HCT116 (cell line): ENCODE measurements around the gene ZSWIM9. TPM values are rescaled to one million over a fixed set of nuclear protein-coding genes. Genes with fewer than 3 reads are reported as not detected.
A peak's percentile ranks its signal among the peaks of the same experiment; 100 is the strongest.

Experiments used
- ATAC-seq: fragments of 200-7000 bp; cut with Tn5 transposase; 2 replicates; pipeline ENCODE4 v1.9.1; 2020; ENCODE audit warnings: mild to moderate bottlenecking, moderate library complexity
- BruUV-seq: library from RNA; stranded (reverse); fragments of 400-500 nt; replicated peaks from 2 replicates; lab custom pipeline; 2021; lab: Mats Ljungman, UMichigan
- CTCF ChIA-PET: fragments of 300-600 bp; sonication (Branson Sonifier 250); formaldehyde crosslinking; loops from one replicate; lab custom pipeline; 2021; ENCODE audit warnings: antibody characterized with exemption; lab: Charles Lee
- POLR2A ChIA-PET: fragments of 300-600, 350-600 bp; sonication (Branson Sonifier 250); formaldehyde crosslinking; loops from one replicate; lab custom pipeline; 2021; ENCODE audit warnings: antibody characterized with exemption; lab: Charles Lee
- RAD21 ChIA-PET, 2 experiments: fragments of 300-600 bp; sonication (Branson Sonifier 250); formaldehyde crosslinking; loops; one replicate each; lab custom pipeline; 2023; ENCODE audit warnings: low total read pairs in 2 of 2; ENCODE audit not compliant: uncharacterized antibody in 2 of 2, unreplicated experiment in 2 of 2, low non-redundant PET in 1 of 2; lab: Charles Lee
- DNase-seq: peaks from one replicate; pipeline ENCODE4 v3.0.0-alpha.2; 2010; ENCODE audit warnings: low read depth, low spot score
- H2AFZ ChIP-seq: fragments of 200-600 bp; shearing (Covaris generic), sonication (generic); 2 replicates; pipeline ENCODE4 v1.6.1; 2017; ENCODE audit warnings: low read depth, mixed run types, mixed read lengths, antibody characterized with exemption, low read length; ENCODE audit not compliant: poor library complexity, severe bottlenecking
- H3K27ac ChIP-seq: 2 replicates; pipeline ENCODE4 v1.5.1; 2012; ENCODE audit warnings: low read depth, low read length
- H3K27me3 ChIP-seq: fragments of 200-600 bp; sonication (generic); 2 replicates; pipeline ENCODE4 v1.6.1; 2016; ENCODE audit warnings: mixed run types, low read length, mixed read lengths; ENCODE audit not compliant: insufficient read depth
- H3K36me3 ChIP-seq, 2 experiments: fragments of 200-500 bp in 1 of 2; fragments of 200-600 bp in 1 of 2; sonication (Bioruptor generic) in 1 of 2; sonication (generic) in 1 of 2; 2 replicates each; pipeline versions ENCODE4 v1.5.1 to v1.6.1; 2014 to 2016; ENCODE audit warnings: low read length in 2 of 2, inconsistent platforms in 1 of 2, mixed read lengths in 1 of 2, mixed run types in 1 of 2; ENCODE audit not compliant: insufficient read depth in 2 of 2, control insufficient read depth in 1 of 2
- H3K4me1 ChIP-seq, 2 experiments: fragments of 200-600 bp in 1 of 2; sonication (generic) in 1 of 2; 2 replicates each; pipeline versions ENCODE4 v1.5.1 to v1.6.1; 2012 to 2017; ENCODE audit warnings: low read length in 2 of 2, inconsistent platforms in 1 of 2, mild to moderate bottlenecking in 1 of 2, mixed read lengths in 1 of 2, mixed run types in 1 of 2, moderate library complexity in 1 of 2; ENCODE audit not compliant: insufficient read depth in 2 of 2, control insufficient read depth in 1 of 2
- H3K4me2 ChIP-seq: fragments of 200-600 bp; sonication (generic); 2 replicates; pipeline ENCODE4 v1.6.1; 2017; ENCODE audit warnings: mixed run types, low read length, mixed read lengths
- H3K4me3 ChIP-seq, 2 experiments: fragments of 200-600 bp in 1 of 2; sonication (generic) in 1 of 2; replicated peaks in 1 of 2; 2 replicates each; pipeline ENCODE4 v1.5.1; 2011 to 2016; ENCODE audit warnings: low read length in 2 of 2, control low read depth in 1 of 2, low read depth in 1 of 2, mild to moderate bottlenecking in 1 of 2, mixed read lengths in 1 of 2, mixed run types in 1 of 2
- H3K79me2 ChIP-seq: fragments of 200-600 bp; sonication (generic); 2 replicates; pipeline ENCODE4 v1.6.1; 2017; ENCODE audit warnings: mild to moderate bottlenecking, mixed run types, low read length, moderate library complexity, mixed read lengths; ENCODE audit not compliant: insufficient read depth
- H3K9ac ChIP-seq: fragments of 200-600 bp; sonication (generic); 2 replicates; pipeline ENCODE4 v1.6.1; 2016; ENCODE audit warnings: low read length, mixed read lengths
- H3K9me2 ChIP-seq: fragments of 200-600 bp; sonication (generic), shearing (Covaris generic); 2 replicates; pipeline ENCODE4 v1.6.1; 2017; ENCODE audit warnings: mixed run types, mild to moderate bottlenecking, moderate library complexity; ENCODE audit not compliant: insufficient read depth
- H3K9me3 ChIP-seq, 2 experiments: fragments of 200-500 bp in 1 of 2; fragments of 200-600 bp in 1 of 2; sonication (Bioruptor generic) in 1 of 2; sonication (generic) in 1 of 2; 2 replicates each; pipeline ENCODE4 v1.6.1; 2014 to 2017; ENCODE audit warnings: low read length in 2 of 2, mixed read lengths in 2 of 2, inconsistent platforms in 1 of 2, low read depth in 1 of 2, mild to moderate bottlenecking in 1 of 2, mixed run types in 1 of 2, moderate library complexity in 1 of 2; ENCODE audit not compliant: control insufficient read depth in 1 of 2, insufficient read depth in 1 of 2
- H4K20me1 ChIP-seq: fragments of 200-600 bp; sonication (generic), shearing (Covaris generic); 2 replicates; pipeline ENCODE4 v1.6.1; 2017; ENCODE audit warnings: mixed run types, mild to moderate bottlenecking, moderate library complexity; ENCODE audit not compliant: insufficient read depth
- CBX3 ChIP-seq: IDR thresholded peaks from 2 replicates; pipeline ENCODE4 v1.6.1; 2012; ENCODE audit warnings: low read depth
- CEBPB ChIP-seq: IDR thresholded peaks from 2 replicates; pipeline ENCODE4 v1.6.1; 2012; ENCODE audit warnings: low read depth
- EGR1 ChIP-seq: IDR thresholded peaks from 2 replicates; pipeline ENCODE4 v1.6.1; 2012; ENCODE audit warnings: low read depth
- ELF1 ChIP-seq: IDR thresholded peaks from 2 replicates; pipeline ENCODE4 v1.6.1; 2012; ENCODE audit warnings: low read depth, borderline replicate concordance
- FOSL1 ChIP-seq: IDR thresholded peaks from 2 replicates; pipeline ENCODE4 v1.6.1; 2012; ENCODE audit warnings: low read depth
- JUND ChIP-seq: IDR thresholded peaks from 2 replicates; pipeline ENCODE4 v1.6.1; 2012
- POLR2AphosphoS5 ChIP-seq: IDR thresholded peaks from 2 replicates; pipeline ENCODE4 v1.6.1; 2011; ENCODE audit warnings: mild to moderate bottlenecking, low read depth, low read length, moderate library complexity
- RAD21 ChIP-seq: IDR thresholded peaks from 2 replicates; pipeline ENCODE4 v1.6.1; 2012; ENCODE audit warnings: low read depth, mild to moderate bottlenecking
- REST ChIP-seq: IDR thresholded peaks from 2 replicates; pipeline ENCODE4 v1.6.1; 2012; ENCODE audit warnings: low read depth
- SIN3A ChIP-seq: IDR thresholded peaks from 2 replicates; pipeline ENCODE4 v1.6.1; 2012; ENCODE audit warnings: low read depth
- TCF7L2 ChIP-seq: IDR thresholded peaks from 2 replicates; pipeline ENCODE4 v1.7.0; 2011; ENCODE audit warnings: borderline replicate concordance, inconsistent platforms; ENCODE audit not compliant: insufficient read depth, insufficient read length; ENCODE audit errors: extremely low read depth
- YY1 ChIP-seq: IDR thresholded peaks from 2 replicates; pipeline ENCODE4 v1.6.1; 2011; ENCODE audit warnings: low read length, low read depth, moderate library complexity, mild to moderate bottlenecking; ENCODE audit not compliant: insufficient replicate concordance; ENCODE audit errors: extremely low read depth
- ZFX ChIP-seq: fragments of 450-650 bp; IDR thresholded peaks from 2 replicates; pipeline ENCODE4 v1.6.1; 2017
- intact Hi-C: fragments of 100-400 bp; cut with micrococcal nuclease; formaldehyde crosslinking; loops from 2 replicates; pipeline ENCODE4 v1.10.0; 2022
- total RNA-seq: library from RNA; stranded (reverse); gene quantifications from one replicate; pipeline ENCODE4 v1.2.1, GENCODE V29; 2021; ENCODE audit not compliant: unreplicated experiment
- TF ChIP-seq, protein P1 (sequence below): IDR thresholded peaks from 2 replicates; pipeline ENCODE4 v1.6.1; 2011; ENCODE audit warnings: mild to moderate bottlenecking, low read length, moderate library complexity; ENCODE audit not compliant: insufficient replicate concordance; ENCODE audit errors: extremely low read depth
- TF ChIP-seq, protein P2 (sequence below), 3 experiments: fragments of 200-600 bp in 1 of 3; sonication (generic) in 1 of 3; IDR thresholded peaks in 2 of 3; conservative IDR thresholded peaks in 1 of 3; 2 replicates each; pipeline ENCODE4 v1.5.1; 2012 to 2017; ENCODE audit warnings: low read depth in 2 of 3, low read length in 2 of 3, antibody characterized with exemption in 1 of 3, borderline replicate concordance in 1 of 3, control low read depth in 1 of 3, mild to moderate bottlenecking in 1 of 3, mixed read lengths in 1 of 3, mixed run types in 1 of 3, moderate library complexity in 1 of 3; ENCODE audit not compliant: insufficient read depth in 1 of 3

The ZSWIM9 gene
- total RNA-seq, 1 experiment from 2014 or later: 10.2 TPM

DNA sequence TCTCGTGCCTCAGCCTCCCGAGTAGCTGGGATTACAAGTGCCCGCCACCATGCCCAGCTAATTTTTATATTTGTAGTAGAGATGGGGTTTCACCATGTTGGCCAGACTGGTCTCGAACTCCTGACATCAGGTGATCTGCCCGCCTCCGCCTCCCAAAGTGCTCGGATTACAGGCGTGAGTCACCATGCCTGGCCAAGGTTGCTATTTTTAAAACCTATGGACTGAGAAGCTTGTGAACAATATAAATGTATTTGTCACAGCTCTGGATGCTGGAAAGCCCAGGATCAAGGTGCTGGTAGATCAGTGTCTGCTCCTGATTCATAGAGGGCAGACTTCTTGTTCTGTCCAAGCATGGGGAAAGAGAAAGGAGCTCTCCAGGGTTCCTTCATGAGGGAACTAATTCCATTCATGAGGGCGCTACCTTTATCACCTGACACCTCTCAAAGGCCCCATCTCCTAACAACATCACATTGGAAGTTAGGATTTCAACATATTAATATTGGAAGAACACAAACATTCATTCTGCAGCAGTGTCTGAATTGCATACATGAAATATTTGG is 69.2 kb downstream of the ZSWIM9 start:
- no peaks in the 10 kb centered on the region for H3K9me2 ChIP-seq
- intact Hi-C loops: no loop called here
- H3K36me3 ChIP-seq: no peaks in the 10 kb centered on the region
- no peaks in the 10 kb centered on the region for H3K27me3 ChIP-seq
- peak overlapping the region; percentile 69 for H3K4me2 ChIP-seq
- CTCF ChIA-PET: no interaction called here
- H3K9me3 ChIP-seq: no peaks in the 10 kb centered on the region
- DNase-seq (no peak), ATAC-seq (peak; percentile 63)
- no peaks in the 10 kb centered on the region for H4K20me1 ChIP-seq
- peak overlapping the region; percentile 54; the same call in 1 of the 2 replicates for H3K27ac ChIP-seq
- RAD21 ChIA-PET: interaction anchor here (0.5 to 1.0 kb wide), 2 partner anchors 36 to 639 kb away, joined by 3 to 5 read pairs; no protein-coding TSS in a partner anchor
- no peaks in the 10 kb centered on the region for H3K79me2 ChIP-seq
- H3K4me1 ChIP-seq: peaks cover 11 to 13% of the 10 kb centered on the region in 2 experiments
- TF ChIP-seq POLR2AphosphoS5: no peak
- no peak for TF ChIP-seq RAD21
- peak; percentile 63; the same call in 1 of the 2 replicates for TF ChIP-seq EGR1
- peak; percentile 56 for TF ChIP-seq FOSL1
- peak; percentile 37; the same call in 1 of the 2 replicates for TF ChIP-seq CBX3
- TF ChIP-seq TCF7L2: no peak
- no peak for TF ChIP-seq SIN3A
- no peak for TF ChIP-seq ELF1
- TF ChIP-seq JUND: peak; percentile 36; the same call in 1 of the 2 replicates
- peak; percentile 14; the same call in 1 of the 2 replicates for TF ChIP-seq REST
- TF ChIP-seq, protein P1, sequence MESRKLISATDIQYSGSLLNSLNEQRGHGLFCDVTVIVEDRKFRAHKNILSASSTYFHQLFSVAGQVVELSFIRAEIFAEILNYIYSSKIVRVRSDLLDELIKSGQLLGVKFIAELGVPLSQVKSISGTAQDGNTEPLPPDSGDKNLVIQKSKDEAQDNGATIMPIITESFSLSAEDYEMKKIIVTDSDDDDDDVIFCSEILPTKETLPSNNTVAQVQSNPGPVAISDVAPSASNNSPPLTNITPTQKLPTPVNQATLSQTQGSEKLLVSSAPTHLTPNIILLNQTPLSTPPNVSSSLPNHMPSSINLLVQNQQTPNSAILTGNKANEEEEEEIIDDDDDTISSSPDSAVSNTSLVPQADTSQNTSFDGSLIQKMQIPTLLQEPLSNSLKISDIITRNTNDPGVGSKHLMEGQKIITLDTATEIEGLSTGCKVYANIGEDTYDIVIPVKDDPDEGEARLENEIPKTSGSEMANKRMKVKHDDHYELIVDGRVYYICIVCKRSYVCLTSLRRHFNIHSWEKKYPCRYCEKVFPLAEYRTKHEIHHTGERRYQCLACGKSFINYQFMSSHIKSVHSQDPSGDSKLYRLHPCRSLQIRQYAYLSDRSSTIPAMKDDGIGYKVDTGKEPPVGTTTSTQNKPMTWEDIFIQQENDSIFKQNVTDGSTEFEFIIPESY: no peak
- TF ChIP-seq ZFX: no peak
- TF ChIP-seq YY1: no peak
- no peak for TF ChIP-seq CEBPB
- TF ChIP-seq, protein P2, sequence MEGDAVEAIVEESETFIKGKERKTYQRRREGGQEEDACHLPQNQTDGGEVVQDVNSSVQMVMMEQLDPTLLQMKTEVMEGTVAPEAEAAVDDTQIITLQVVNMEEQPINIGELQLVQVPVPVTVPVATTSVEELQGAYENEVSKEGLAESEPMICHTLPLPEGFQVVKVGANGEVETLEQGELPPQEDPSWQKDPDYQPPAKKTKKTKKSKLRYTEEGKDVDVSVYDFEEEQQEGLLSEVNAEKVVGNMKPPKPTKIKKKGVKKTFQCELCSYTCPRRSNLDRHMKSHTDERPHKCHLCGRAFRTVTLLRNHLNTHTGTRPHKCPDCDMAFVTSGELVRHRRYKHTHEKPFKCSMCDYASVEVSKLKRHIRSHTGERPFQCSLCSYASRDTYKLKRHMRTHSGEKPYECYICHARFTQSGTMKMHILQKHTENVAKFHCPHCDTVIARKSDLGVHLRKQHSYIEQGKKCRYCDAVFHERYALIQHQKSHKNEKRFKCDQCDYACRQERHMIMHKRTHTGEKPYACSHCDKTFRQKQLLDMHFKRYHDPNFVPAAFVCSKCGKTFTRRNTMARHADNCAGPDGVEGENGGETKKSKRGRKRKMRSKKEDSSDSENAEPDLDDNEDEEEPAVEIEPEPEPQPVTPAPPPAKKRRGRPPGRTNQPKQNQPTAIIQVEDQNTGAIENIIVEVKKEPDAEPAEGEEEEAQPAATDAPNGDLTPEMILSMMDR (IDR thresholded peaks at IDR 0.05 in 2 of 3, conservative IDR thresholded peaks at IDR 0.05 in 1 of 3; ENCODE audit: borderline replicate concordance in 1 of 3, insufficient read depth in 1 of 3, low read depth in 2 of 3, low read length in 2 of 3): no peak
- H3K9ac ChIP-seq: no peak overlapping the region
- H2AFZ ChIP-seq: no peak overlapping the region
- BruUV-seq: no TSS peak
- H3K4me3 ChIP-seq: peak overlapping the region in 1 of 2 experiments; percentile 17; a peak in 2 of 4 replicates
- POLR2A ChIA-PET: interaction anchor here (0.7 kb wide), 1 partner anchor 36 kb away, joined by 3 read pairs; no protein-coding TSS in a partner anchor
